ENCODE measurements around the gene HEATR5A.
"Not testable (repeated sequence)": the region's sequence is repeated elsewhere in the genome, so short reads cannot be mapped to it uniquely, and the experiment has no call there.

The HEATR5A gene

GRCh38 chr14:31283578-31284252 lies 136.6 kb downstream of the HEATR5A start:
- H3K27ac ChIP-seq = no peak overlapping the region
- TF ChIP-seq, protein P1, sequence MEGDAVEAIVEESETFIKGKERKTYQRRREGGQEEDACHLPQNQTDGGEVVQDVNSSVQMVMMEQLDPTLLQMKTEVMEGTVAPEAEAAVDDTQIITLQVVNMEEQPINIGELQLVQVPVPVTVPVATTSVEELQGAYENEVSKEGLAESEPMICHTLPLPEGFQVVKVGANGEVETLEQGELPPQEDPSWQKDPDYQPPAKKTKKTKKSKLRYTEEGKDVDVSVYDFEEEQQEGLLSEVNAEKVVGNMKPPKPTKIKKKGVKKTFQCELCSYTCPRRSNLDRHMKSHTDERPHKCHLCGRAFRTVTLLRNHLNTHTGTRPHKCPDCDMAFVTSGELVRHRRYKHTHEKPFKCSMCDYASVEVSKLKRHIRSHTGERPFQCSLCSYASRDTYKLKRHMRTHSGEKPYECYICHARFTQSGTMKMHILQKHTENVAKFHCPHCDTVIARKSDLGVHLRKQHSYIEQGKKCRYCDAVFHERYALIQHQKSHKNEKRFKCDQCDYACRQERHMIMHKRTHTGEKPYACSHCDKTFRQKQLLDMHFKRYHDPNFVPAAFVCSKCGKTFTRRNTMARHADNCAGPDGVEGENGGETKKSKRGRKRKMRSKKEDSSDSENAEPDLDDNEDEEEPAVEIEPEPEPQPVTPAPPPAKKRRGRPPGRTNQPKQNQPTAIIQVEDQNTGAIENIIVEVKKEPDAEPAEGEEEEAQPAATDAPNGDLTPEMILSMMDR (conservative IDR thresholded peaks at IDR 0.05) = no peak

DNA sequence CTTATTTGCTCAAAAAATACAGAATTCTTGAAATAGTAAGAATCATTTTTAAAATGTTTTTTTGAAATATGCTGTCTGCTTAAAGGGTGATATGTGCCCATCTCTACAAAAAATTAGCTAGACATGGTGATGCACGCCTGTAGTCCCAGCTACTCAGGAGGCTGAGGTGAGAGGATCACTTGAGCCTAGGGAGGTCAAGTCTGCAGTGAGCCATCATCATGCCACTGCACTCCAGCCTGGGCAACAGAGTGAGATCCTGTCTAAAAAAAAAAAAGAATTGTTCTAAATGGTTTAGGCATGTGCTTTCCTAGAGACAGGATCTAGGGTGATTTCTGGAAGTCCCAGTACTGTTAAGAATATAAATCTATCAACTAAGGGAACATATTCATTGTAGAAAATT lies 137.2 kb downstream of the HEATR5A start:
- no peak overlapping the region for H3K27ac ChIP-seq
- TF ChIP-seq, protein P1 (conservative IDR thresholded peaks at IDR 0.05) = no peak

GRCh38 chr14:31280871-31281220 lies 139.5 kb downstream of the HEATR5A start:
- no peak overlapping the region for H3K27ac ChIP-seq
- TF ChIP-seq, protein P1 (conservative IDR thresholded peaks at IDR 0.05) = no peak

DNA sequence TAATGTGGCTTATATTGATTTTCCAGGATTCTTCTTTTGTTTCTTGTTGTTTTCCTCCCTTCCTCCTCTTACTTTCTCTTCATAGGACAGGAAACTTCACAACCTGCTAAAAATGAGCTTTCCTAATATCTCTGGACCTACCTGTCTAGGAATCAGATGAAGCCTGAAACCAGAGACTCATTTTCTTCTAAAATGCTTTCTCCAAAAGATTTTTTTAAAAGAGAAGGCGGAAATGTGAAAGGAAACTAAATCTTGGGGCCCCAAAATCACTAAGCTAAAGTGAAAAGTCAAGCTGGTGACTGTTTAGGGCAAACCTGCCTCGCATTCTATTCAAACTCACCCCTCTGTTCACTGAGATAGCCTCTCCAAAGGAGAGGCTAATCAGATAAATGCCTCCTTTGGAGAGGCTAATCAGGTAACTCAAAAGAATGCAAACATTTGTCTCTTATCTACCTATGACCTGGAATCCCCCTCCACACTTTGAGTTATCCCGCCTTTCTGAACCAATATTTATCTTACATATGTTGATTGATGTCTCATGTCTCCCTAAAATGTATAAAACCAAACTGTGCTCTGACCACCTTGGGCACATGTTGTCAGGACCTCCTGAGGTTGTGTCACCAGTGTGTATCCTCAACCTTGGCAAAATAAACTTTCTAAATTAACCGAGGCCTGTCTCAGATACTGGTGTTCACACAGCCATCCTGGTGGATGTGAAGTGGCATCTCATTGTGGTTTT lies 140.0 kb downstream of the HEATR5A start:
- no peak overlapping the region for H3K27ac ChIP-seq
- TF ChIP-seq, protein P1 (conservative IDR thresholded peaks at IDR 0.05) = no peak

- H3K27ac ChIP-seq = no peak overlapping the region
These were observed 141.5 kb downstream of the HEATR5A start for GRCh38 chr14:31278883-31279282.

GRCh38 chr14:31277085-31277484 lies 143.3 kb downstream of the HEATR5A start:
- TF ChIP-seq, protein P1 (conservative IDR thresholded peaks at IDR 0.05) = no peak
- no peak overlapping the region for H3K27ac ChIP-seq

More at GRCh38 chr14:31278883-31279282, 141.5 kb downstream of the HEATR5A start:
- TF ChIP-seq, protein P1 (conservative IDR thresholded peaks at IDR 0.05) = no peak

- not testable (repeated sequence) for H3K27ac ChIP-seq
These were observed 143.9 kb downstream of the HEATR5A start for GRCh38 chr14:31276417-31276816.

GRCh38 chr14:31275731-31276130 lies 144.6 kb downstream of the HEATR5A start:
- TF ChIP-seq, protein P1 (conservative IDR thresholded peaks at IDR 0.05) = no peak
- no peak overlapping the region for H3K27ac ChIP-seq

Measured in VCaP (cell line).